ENCODE measurements around the gene RSPH3.

DNA sequence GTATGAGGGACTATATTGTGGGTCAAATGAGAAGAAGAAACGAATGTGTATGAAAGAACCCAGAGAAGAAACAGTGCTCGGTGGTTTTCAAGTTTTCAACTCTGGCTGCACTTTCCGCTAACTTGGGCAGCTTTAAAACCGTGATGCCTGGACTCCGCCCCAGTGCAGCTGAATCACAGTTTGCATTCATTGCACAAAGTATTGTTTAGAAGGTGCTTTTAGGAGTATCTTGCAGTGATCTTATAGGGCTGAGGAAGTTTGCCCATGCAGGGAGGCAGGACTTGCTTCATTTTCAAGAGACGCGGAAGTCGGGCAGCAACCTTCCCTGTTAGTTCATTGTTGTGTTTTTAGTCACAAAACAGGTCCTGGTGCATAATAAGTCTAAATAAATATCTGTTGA, 52.7 kb downstream of the RSPH3 start:
- no peak for TF ChIP-seq ASH2L (IDR thresholded peaks at IDR 0.05; ENCODE audit: low read length)
- TF ChIP-seq POLR2A (IDR thresholded peaks at IDR 0.05; ENCODE audit: control extremely low read depth in 1 of 2, low read depth in 2 of 2, low read length in 2 of 2), result no peak
- TF ChIP-seq, protein P1, sequence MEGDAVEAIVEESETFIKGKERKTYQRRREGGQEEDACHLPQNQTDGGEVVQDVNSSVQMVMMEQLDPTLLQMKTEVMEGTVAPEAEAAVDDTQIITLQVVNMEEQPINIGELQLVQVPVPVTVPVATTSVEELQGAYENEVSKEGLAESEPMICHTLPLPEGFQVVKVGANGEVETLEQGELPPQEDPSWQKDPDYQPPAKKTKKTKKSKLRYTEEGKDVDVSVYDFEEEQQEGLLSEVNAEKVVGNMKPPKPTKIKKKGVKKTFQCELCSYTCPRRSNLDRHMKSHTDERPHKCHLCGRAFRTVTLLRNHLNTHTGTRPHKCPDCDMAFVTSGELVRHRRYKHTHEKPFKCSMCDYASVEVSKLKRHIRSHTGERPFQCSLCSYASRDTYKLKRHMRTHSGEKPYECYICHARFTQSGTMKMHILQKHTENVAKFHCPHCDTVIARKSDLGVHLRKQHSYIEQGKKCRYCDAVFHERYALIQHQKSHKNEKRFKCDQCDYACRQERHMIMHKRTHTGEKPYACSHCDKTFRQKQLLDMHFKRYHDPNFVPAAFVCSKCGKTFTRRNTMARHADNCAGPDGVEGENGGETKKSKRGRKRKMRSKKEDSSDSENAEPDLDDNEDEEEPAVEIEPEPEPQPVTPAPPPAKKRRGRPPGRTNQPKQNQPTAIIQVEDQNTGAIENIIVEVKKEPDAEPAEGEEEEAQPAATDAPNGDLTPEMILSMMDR (IDR thresholded peaks at IDR 0.05; ENCODE audit: control extremely low read depth in 1 of 3, insufficient read depth in 1 of 3, low read depth in 1 of 3, low read length in 3 of 3), result no peak
- no peak for TF ChIP-seq RXRA (IDR thresholded peaks at IDR 0.05; ENCODE audit: insufficient read depth, low read depth, low read length)
- no peak for TF ChIP-seq CEBPB (IDR thresholded peaks at IDR 0.05; ENCODE audit: low read depth, low read length)
- no peak for TF ChIP-seq YY1 (IDR thresholded peaks at IDR 0.05; ENCODE audit: low read depth, low read length)
- no peak for TF ChIP-seq KDM1A (IDR thresholded peaks at IDR 0.05; ENCODE audit: borderline replicate concordance, low read length)
- TF ChIP-seq PHF8 (conservative IDR thresholded peaks at IDR 0.05; ENCODE audit: low read depth, low read length), result no peak
- TF ChIP-seq CBX8 (IDR thresholded peaks at IDR 0.05; ENCODE audit: borderline replicate concordance, low read depth, low read length), result no peak
- TF ChIP-seq ATF2 (IDR thresholded peaks at IDR 0.05; ENCODE audit: low read length), result no peak

All from H1 (cell line).